ENCODE measurements around the gene FGB. TPM values are rescaled to one million over a fixed set of nuclear protein-coding genes. Genes with fewer than 3 reads are reported as not detected.

Gene FGB
- not detected in 2 replicates for total RNA-seq

DNA sequence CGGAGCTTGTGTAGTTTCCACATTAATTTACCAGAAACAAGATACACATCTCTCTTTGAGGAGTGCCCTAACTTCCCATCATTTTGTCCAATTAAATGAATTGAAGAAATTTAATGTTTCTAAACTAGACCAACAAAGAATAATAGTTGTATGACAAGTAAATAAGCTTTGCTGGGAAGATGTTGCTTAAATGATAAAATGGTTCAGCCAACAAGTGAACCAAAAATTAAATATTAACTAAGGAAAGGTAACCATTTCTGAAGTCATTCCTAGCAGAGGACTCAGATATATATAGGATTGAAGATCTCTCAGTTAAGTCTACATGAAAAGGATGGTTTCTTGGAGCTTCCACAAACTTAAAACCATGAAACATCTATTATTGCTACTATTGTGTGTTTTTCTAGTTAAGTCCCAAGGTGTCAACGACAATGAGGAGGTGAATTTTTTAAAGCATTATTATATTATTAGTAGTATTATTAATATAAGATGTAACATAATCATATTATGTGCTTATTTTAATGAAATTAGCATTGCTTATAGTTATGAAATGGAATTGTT is at the start of gene FGB:
FGB (plus strand) TSS at position 315 of the 558 bp plus-strand sequence; CDS start at position 323, 8 bp downstream.

DNA sequence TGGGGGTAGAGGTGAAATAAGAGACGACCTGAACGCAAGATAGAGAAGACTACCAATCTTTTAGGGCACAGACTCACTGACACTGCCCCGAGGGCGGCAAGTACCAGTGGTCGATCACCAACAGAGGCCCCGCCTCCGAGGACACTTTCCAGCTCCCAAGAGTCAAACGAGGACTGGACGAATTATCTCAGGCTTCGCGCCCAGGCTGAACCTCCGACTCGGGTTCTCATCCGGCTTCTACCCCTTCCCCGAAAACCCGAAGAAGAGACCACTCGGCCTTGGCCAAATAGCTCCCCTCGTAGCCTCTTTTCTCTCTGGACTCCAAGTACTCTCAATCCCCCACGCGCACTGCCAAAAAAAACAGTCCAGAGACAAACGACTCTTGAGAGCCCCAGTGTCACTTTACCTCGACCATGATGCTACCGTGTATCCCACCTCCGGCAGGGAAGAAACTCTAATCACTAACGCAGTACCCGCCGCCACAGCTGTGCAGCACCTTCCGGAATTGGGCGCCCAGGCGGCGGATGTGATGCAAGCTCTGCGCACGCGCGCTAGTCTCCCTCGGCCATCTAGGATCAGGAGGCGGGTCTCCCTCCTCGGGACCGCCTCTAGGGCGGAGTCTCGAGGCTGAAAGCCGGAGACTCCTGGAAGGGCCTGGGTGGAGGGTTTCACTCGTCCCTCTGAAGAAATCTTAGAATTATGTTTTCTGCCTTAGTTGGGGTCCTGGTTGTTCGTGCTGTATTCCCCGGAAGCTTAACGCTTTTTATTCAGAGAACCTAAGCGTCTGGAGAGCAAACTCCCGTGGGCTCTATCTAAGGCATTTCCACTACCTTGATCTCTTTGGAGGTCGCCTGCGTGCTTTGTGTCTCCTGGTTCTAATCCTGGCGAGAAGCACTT is 12.7 kb upstream of the FGB start, which contains the start of gene PLRG1:
PLRG1 (minus strand) TSS at position 507 of the 897 bp plus-strand sequence; CDS start at position 415, 92 bp downstream.

DNA sequence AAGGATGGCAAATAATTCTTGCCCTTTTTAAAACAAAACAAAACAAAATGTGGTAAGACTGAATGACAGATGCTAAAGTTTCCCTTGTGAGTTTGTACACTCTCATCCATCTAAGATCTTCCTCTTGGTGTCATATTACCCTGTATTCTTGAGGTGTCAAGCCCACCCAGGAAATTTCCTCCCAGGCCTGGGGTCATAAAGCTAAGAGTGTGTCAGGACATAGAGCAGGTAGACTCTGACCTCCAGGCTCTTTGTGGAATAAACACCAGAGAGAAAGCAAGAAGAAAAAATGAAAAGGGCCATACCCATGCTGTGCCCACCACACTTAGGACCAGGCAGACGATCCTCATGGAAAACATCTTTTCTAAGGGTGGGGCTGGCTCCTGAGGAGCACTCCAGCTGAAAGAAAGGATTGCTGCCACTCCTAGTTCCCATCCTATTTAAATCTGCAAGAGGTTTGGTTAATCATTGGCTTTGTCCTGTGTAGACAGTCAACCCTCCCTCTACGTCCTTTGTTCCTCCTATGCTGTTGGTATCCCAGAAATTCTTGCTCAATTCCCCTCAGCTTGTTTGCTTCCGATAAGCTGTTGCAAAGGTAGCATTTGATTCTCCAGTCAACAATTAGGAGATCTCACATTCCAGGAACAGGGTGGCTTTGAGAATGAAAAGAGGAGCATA is 27.7 kb downstream of the FGB start, which contains the start of gene FGA:
FGA (minus strand) TSS at position 414 of the 678 bp plus-strand sequence; CDS start at position 359, 55 bp downstream.

GRCh38 chr4:154612472-154613414 is 49.9 kb downstream of the FGB start, which contains the start of gene FGG:
TSS of gene FGG (minus strand) at chr4:154612656. CDS start at chr4:154612609, 47 bp downstream.

Other genes starting within 250 kb of the FGB start
- under 0.01 and 0.87 TPM in 2 replicates for gene DCHS2, start 71.2 kb upstream of the FGB start, total RNA-seq
- gene PLRG1, start 12.6 kb upstream of the FGB start, total RNA-seq = 61.0 and 69.8 TPM in 2 replicates
- not detected in 2 replicates for gene FGA, start 27.7 kb downstream of the FGB start, total RNA-seq
- not detected in 2 replicates for gene FGG, start 49.6 kb downstream of the FGB start, total RNA-seq
- gene LRAT, start 181.0 kb downstream of the FGB start, total RNA-seq = not detected in 2 replicates
- gene RBM46, start 218.3 kb downstream of the FGB start, total RNA-seq = under 0.01 TPM in 1 of 2 replicates, not detected in the other

Measured in aortic smooth muscle cell (primary cell).